H9 (cell line): ENCODE results near the gene ENPP1. TPM values are rescaled to one million over a fixed set of nuclear protein-coding genes. Genes with fewer than 3 reads are reported as not detected.

Source experiments
- DNase-seq: peaks from one replicate; pipeline ENCODE4 v3.0.0-alpha.2; 2017
- H2AFZ ChIP-seq: one replicate; pipeline ENCODE4 v1.6.1; 2013; ENCODE audit warnings: mild to moderate bottlenecking, low read length, control low read depth, moderate library complexity
- H2AK5ac ChIP-seq: 2 replicates; pipeline ENCODE4 v1.6.1; 2013; ENCODE audit warnings: low read length, control low read depth, mixed read lengths; ENCODE audit not compliant: insufficient read length
- H2BK120ac ChIP-seq: one replicate; pipeline ENCODE4 v1.6.1; 2013; ENCODE audit warnings: low read depth, mild to moderate bottlenecking, low read length, control low read depth, inconsistent platforms; ENCODE audit not compliant: poor library complexity, severe bottlenecking
- H2BK12ac ChIP-seq: 2 replicates; pipeline ENCODE4 v1.6.1; 2013; ENCODE audit warnings: low read length, control low read depth, mixed read lengths, low read depth; ENCODE audit not compliant: insufficient read length
- H2BK15ac ChIP-seq: 2 replicates; pipeline ENCODE4 v1.6.1; 2013; ENCODE audit warnings: low read depth, low read length, control low read depth
- H2BK20ac ChIP-seq: one replicate; pipeline ENCODE4 v1.6.1; 2013; ENCODE audit warnings: low read depth, mild to moderate bottlenecking, low read length, control low read depth, inconsistent platforms; ENCODE audit not compliant: poor library complexity, severe bottlenecking
- H2BK5ac ChIP-seq: 2 replicates; pipeline ENCODE4 v1.6.1; 2013; ENCODE audit warnings: low read length, control low read depth, mixed read lengths; ENCODE audit not compliant: insufficient read length
- H3K14ac ChIP-seq: 2 replicates; pipeline ENCODE4 v1.6.1; 2013; ENCODE audit warnings: low read length, control low read depth; ENCODE audit not compliant: insufficient read depth
- H3K18ac ChIP-seq: 2 replicates; pipeline ENCODE4 v1.6.1; 2013; ENCODE audit warnings: low read depth, mild to moderate bottlenecking, mixed read lengths, low read length, control low read depth; ENCODE audit not compliant: insufficient read length
- H3K23ac ChIP-seq: 2 replicates; pipeline ENCODE4 v1.6.1; 2013; ENCODE audit warnings: low read length, control low read depth, mixed read lengths, low read depth; ENCODE audit not compliant: insufficient read length
- H3K23me2 ChIP-seq: 2 replicates; pipeline ENCODE4 v1.6.1; 2013; ENCODE audit warnings: low read depth, mild to moderate bottlenecking, mixed read lengths, low read length, control low read depth; ENCODE audit not compliant: insufficient read length, poor library complexity, severe bottlenecking
- H3K27ac ChIP-seq: 2 replicates; pipeline ENCODE4 v1.5.1; 2013; ENCODE audit warnings: low read length, control low read depth, mixed read lengths, low read depth; ENCODE audit not compliant: insufficient read length
- H3K27me3 ChIP-seq: 2 replicates; pipeline ENCODE4 v1.6.1; 2013; ENCODE audit warnings: low read length, control low read depth, inconsistent platforms; ENCODE audit not compliant: insufficient read depth
- H3K4ac ChIP-seq: 2 replicates; pipeline ENCODE4 v1.6.1; 2013; ENCODE audit warnings: low read depth, mild to moderate bottlenecking, control low read depth, inconsistent platforms, low read length, moderate library complexity
- H3K4me1 ChIP-seq: 2 replicates; pipeline ENCODE4 v1.6.1; 2013; ENCODE audit warnings: low read length, control low read depth, inconsistent platforms; ENCODE audit not compliant: insufficient read depth
- H3K4me2 ChIP-seq: 2 replicates; pipeline ENCODE4 v1.6.1; 2013; ENCODE audit warnings: low read length, control low read depth, mixed read lengths; ENCODE audit not compliant: insufficient read length, insufficient read depth
- H3K56ac ChIP-seq: 2 replicates; pipeline ENCODE4 v1.6.1; 2013; ENCODE audit warnings: low read depth, mild to moderate bottlenecking, mixed read lengths, low read length, control low read depth; ENCODE audit not compliant: insufficient read length
- H3K79me1 ChIP-seq: 2 replicates; pipeline ENCODE4 v1.6.1; 2013; ENCODE audit warnings: low read depth, mild to moderate bottlenecking, moderate library complexity, low read length, control low read depth, inconsistent platforms; ENCODE audit not compliant: insufficient read depth, poor library complexity, severe bottlenecking
- H3K79me2 ChIP-seq: 2 replicates; pipeline ENCODE4 v1.6.1; 2013; ENCODE audit warnings: low read length, control low read depth, inconsistent platforms; ENCODE audit not compliant: insufficient read depth
- H3K9ac ChIP-seq: 2 replicates; pipeline ENCODE4 v1.6.1; 2013; ENCODE audit warnings: low read length, control low read depth, mixed read lengths; ENCODE audit not compliant: insufficient read length; ENCODE audit errors: extremely low read depth
- H3K9me3 ChIP-seq: one replicate; pipeline ENCODE4 v1.6.1; 2013; ENCODE audit warnings: low read depth, low read length, inconsistent platforms; ENCODE audit not compliant: control insufficient read depth
- H3T11ph ChIP-seq: one replicate; pipeline ENCODE4 v1.6.1; 2013; ENCODE audit warnings: mild to moderate bottlenecking, low read length, control low read depth, inconsistent platforms
- H4K20me1 ChIP-seq: one replicate; pipeline ENCODE4 v1.6.1; 2013; ENCODE audit not compliant: control insufficient read depth, insufficient read length, insufficient read depth
- H4K5ac ChIP-seq: 2 replicates; pipeline ENCODE4 v1.6.1; 2013; ENCODE audit warnings: low read depth, mild to moderate bottlenecking, mixed read lengths, low read length, control low read depth; ENCODE audit not compliant: insufficient read length
- H4K8ac ChIP-seq: replicated peaks from 2 replicates; pipeline ENCODE4 v1.6.1; 2013; ENCODE audit warnings: low read length, control low read depth, mixed read lengths, low read depth; ENCODE audit not compliant: insufficient read length
- H4K91ac ChIP-seq: 2 replicates; pipeline ENCODE4 v1.6.1; 2013; ENCODE audit warnings: low read depth, mild to moderate bottlenecking, moderate library complexity, mixed read lengths, low read length, control low read depth; ENCODE audit not compliant: insufficient read length
- H3K27ac Mint-ChIP-seq, 3 experiments: 2 replicates in 2 of 3; 3 replicates in 1 of 3; pipeline ENCODE4 v1.8.0; 2020 to 2021; ENCODE audit warnings: mixed read lengths in 3 of 3, mild to moderate bottlenecking in 1 of 3, moderate library complexity in 1 of 3
- H3K27me3 Mint-ChIP-seq: 2 replicates; pipeline ENCODE4 v1.8.0; 2021; ENCODE audit warnings: low read depth, mild to moderate bottlenecking, moderate library complexity, mixed read lengths
- H3K36me3 Mint-ChIP-seq, 3 experiments: 2 replicates in 2 of 3; 3 replicates in 1 of 3; pipeline ENCODE4 v1.8.0; 2020 to 2021; ENCODE audit warnings: low read depth in 3 of 3, mixed read lengths in 3 of 3; ENCODE audit not compliant: insufficient read depth in 1 of 3
- H3K4me1 Mint-ChIP-seq, 2 experiments: 2 replicates each; pipeline ENCODE4 v1.8.0; 2020; ENCODE audit warnings: mixed read lengths in 2 of 2
- H3K4me3 Mint-ChIP-seq, 2 experiments: 2 replicates in 1 of 2; 3 replicates in 1 of 2; pipeline ENCODE4 v1.8.0; 2020 to 2021; ENCODE audit warnings: mild to moderate bottlenecking in 2 of 2, mixed read lengths in 2 of 2, moderate library complexity in 1 of 2
- H3K9me3 Mint-ChIP-seq, 2 experiments: 2 replicates in 1 of 2; 3 replicates in 1 of 2; pipeline ENCODE4 v1.8.0; 2020; ENCODE audit warnings: mild to moderate bottlenecking in 2 of 2, mixed read lengths in 2 of 2, moderate library complexity in 1 of 2
- WGBS: extraction: QIAGEN DNeasy Blood & Tissue Kit; methylation state at CpG from one replicate; pipeline ENCODE4 v1.1.7; 2013; ENCODE audit warnings: missing lambda C conversion rate, low lambda C conversion rate, mixed read lengths; ENCODE audit not compliant: insufficient read length; ENCODE audit errors: extremely low coverage; 5-methylcytosine and 5-hydroxymethylcytosine counted together
- total RNA-seq: library from RNA; stranded (reverse); gene quantifications from 2 replicates; pipeline ENCODE4 v1.2.1, GENCODE V29; 2021
- TF ChIP-seq, protein P1 (sequence below): fragments of 200-600 bp; sonication (generic); conservative IDR thresholded peaks from 3 replicates; pipeline ENCODE4 v1.8.0; 2021; ENCODE audit warnings: antibody characterized with exemption, mild to moderate bottlenecking

The ENPP1 gene
- total RNA-seq, 1 experiment from 2014 or later, result 22.5 TPM

DNA sequence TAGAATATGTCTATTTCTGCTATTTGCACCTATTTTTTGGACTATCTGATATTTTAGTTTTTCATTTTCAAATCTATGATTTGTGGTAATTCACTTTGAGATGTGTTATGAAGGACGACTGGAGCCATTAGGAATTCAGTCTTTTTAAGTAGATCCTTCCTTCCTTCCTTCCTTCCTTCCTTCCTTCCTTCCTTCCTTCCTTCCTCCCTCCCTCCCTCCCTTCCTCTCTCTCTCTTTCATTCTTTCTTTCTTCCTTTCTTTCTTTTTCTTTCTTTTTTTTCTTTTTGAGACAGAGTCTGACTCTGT is 46.1 kb upstream of the ENPP1 start:
- Histone ChIP-seq H3K79me1 (no peaks in the 10 kb centered on the region), H2AK5ac (no peak overlapping the region), H2BK5ac (no peak overlapping the region), H2BK20ac (no peak overlapping the region), H3T11ph (no peak overlapping the region), H3K23me2 (no peaks in the 10 kb centered on the region), H3K9me3 (no peaks in the 10 kb centered on the region), H3K18ac (no peak overlapping the region), H4K91ac (no peak overlapping the region), H3K9ac (no peak overlapping the region), H2BK12ac (no peak overlapping the region), H3K4ac (no peak overlapping the region), H4K20me1 (no peaks in the 10 kb centered on the region), H2AFZ (no peak overlapping the region), H3K14ac (no peak overlapping the region), H3K4me2 (no peak overlapping the region), H4K8ac (no peak overlapping the region), H4K5ac (no peak overlapping the region), H3K27me3 (no peaks in the 10 kb centered on the region), H3K23ac (no peak overlapping the region), H2BK120ac (no peak overlapping the region), H2BK15ac (no peak overlapping the region), H3K4me1 (no peaks in the 10 kb centered on the region), H3K56ac (no peak overlapping the region), H3K79me2 (no peaks in the 10 kb centered on the region), H3K27ac (no peak overlapping the region)
- no peak for DNase-seq
- TF ChIP-seq, protein P1, sequence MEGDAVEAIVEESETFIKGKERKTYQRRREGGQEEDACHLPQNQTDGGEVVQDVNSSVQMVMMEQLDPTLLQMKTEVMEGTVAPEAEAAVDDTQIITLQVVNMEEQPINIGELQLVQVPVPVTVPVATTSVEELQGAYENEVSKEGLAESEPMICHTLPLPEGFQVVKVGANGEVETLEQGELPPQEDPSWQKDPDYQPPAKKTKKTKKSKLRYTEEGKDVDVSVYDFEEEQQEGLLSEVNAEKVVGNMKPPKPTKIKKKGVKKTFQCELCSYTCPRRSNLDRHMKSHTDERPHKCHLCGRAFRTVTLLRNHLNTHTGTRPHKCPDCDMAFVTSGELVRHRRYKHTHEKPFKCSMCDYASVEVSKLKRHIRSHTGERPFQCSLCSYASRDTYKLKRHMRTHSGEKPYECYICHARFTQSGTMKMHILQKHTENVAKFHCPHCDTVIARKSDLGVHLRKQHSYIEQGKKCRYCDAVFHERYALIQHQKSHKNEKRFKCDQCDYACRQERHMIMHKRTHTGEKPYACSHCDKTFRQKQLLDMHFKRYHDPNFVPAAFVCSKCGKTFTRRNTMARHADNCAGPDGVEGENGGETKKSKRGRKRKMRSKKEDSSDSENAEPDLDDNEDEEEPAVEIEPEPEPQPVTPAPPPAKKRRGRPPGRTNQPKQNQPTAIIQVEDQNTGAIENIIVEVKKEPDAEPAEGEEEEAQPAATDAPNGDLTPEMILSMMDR, result no peak
- H3K36me3 Mint-ChIP-seq, result no peaks in the 10 kb centered on the region
- no peak overlapping the region for H3K27ac Mint-ChIP-seq
- WGBS, result no CpG with 5 or more reads among the region's 1 CpG
- H3K27me3 Mint-ChIP-seq, result peaks cover 15% of the 10 kb centered on the region
- H3K4me1 Mint-ChIP-seq, result no peaks in the 10 kb centered on the region
- no peak overlapping the region for H3K4me3 Mint-ChIP-seq
- H3K9me3 Mint-ChIP-seq, result no peaks in the 10 kb centered on the region
